ENCODE results near the gene AMBP.

AMBP gene

GRCh38 chr9:114117996-114118830, 40.1 kb upstream of the AMBP start:
- peaks cover 30% of the 10 kb centered on the region for H3K27me3 Mint-ChIP-seq
- no peak overlapping the region for H3K27ac Mint-ChIP-seq
- H3K4me3 Mint-ChIP-seq: no peak overlapping the region
- no peaks in the 10 kb centered on the region for H3K9me3 Mint-ChIP-seq
- H3K4me1 Mint-ChIP-seq (ENCODE audit: low read depth): no peaks in the 10 kb centered on the region
- H3K36me3 Mint-ChIP-seq (ENCODE audit: low read depth): no peaks in the 10 kb centered on the region

- Mint-ChIP-seq H3K36me3 (ENCODE audit: low read depth) (no peaks in the 10 kb centered on the region), H3K4me1 (ENCODE audit: low read depth) (no peaks in the 10 kb centered on the region), H3K27ac (no peak overlapping the region), H3K27me3 (peaks cover 36% of the 10 kb centered on the region), H3K9me3 (no peaks in the 10 kb centered on the region), H3K4me3 (no peak overlapping the region)
Observed at GRCh38 chr9:114117614-114117995, 39.5 kb upstream of the AMBP start.

- no peak overlapping the region for H3K27ac Mint-ChIP-seq
- peaks cover 36% of the 10 kb centered on the region for H3K27me3 Mint-ChIP-seq
- H3K4me1 Mint-ChIP-seq (ENCODE audit: low read depth): no peaks in the 10 kb centered on the region
- no peaks in the 10 kb centered on the region for H3K36me3 Mint-ChIP-seq (ENCODE audit: low read depth)
- no peak overlapping the region for H3K4me3 Mint-ChIP-seq
- H3K9me3 Mint-ChIP-seq: no peaks in the 10 kb centered on the region
Observed at GRCh38 chr9:114116126-114116747, 38.1 kb upstream of the AMBP start.

GRCh38 chr9:114115654-114116125, 37.6 kb upstream of the AMBP start:
- H3K27me3 Mint-ChIP-seq: peaks cover 34% of the 10 kb centered on the region
- H3K9me3 Mint-ChIP-seq: no peaks in the 10 kb centered on the region
- H3K4me3 Mint-ChIP-seq: no peak overlapping the region
- no peak overlapping the region for H3K27ac Mint-ChIP-seq
- no peaks in the 10 kb centered on the region for H3K36me3 Mint-ChIP-seq (ENCODE audit: low read depth)
- no peaks in the 10 kb centered on the region for H3K4me1 Mint-ChIP-seq (ENCODE audit: low read depth)

- Mint-ChIP-seq H3K4me3 (no peak overlapping the region), H3K4me1 (ENCODE audit: low read depth) (no peaks in the 10 kb centered on the region), H3K27ac (no peak overlapping the region), H3K9me3 (no peaks in the 10 kb centered on the region), H3K27me3 (peaks cover 32% of the 10 kb centered on the region), H3K36me3 (ENCODE audit: low read depth) (no peaks in the 10 kb centered on the region)
Observed at GRCh38 chr9:114114364-114114763, 36.3 kb upstream of the AMBP start.

GRCh38 chr9:114112778-114113584, 34.9 kb upstream of the AMBP start:
- Mint-ChIP-seq H3K4me1 (ENCODE audit: low read depth) (no peaks in the 10 kb centered on the region), H3K4me3 (no peak overlapping the region), H3K36me3 (ENCODE audit: low read depth) (no peaks in the 10 kb centered on the region), H3K27me3 (peaks cover 23% of the 10 kb centered on the region), H3K27ac (no peak overlapping the region), H3K9me3 (no peaks in the 10 kb centered on the region)

- H3K4me3 Mint-ChIP-seq: no peak overlapping the region
- no peaks in the 10 kb centered on the region for H3K4me1 Mint-ChIP-seq (ENCODE audit: low read depth)
- peaks cover 16% of the 10 kb centered on the region for H3K27me3 Mint-ChIP-seq
- no peaks in the 10 kb centered on the region for H3K9me3 Mint-ChIP-seq
- H3K36me3 Mint-ChIP-seq (ENCODE audit: low read depth): no peaks in the 10 kb centered on the region
- no peak overlapping the region for H3K27ac Mint-ChIP-seq
Observed at GRCh38 chr9:114112325-114112724, 34.2 kb upstream of the AMBP start.

GRCh38 chr9:114110180-114110579, 32.1 kb upstream of the AMBP start:
- Mint-ChIP-seq H3K4me3 (no peak overlapping the region), H3K36me3 (ENCODE audit: low read depth) (no peaks in the 10 kb centered on the region), H3K27me3 (peaks cover 14% of the 10 kb centered on the region), H3K4me1 (ENCODE audit: low read depth) (no peaks in the 10 kb centered on the region), H3K9me3 (no peaks in the 10 kb centered on the region), H3K27ac (no peak overlapping the region)

GRCh38 chr9:114109124-114109523, 31.0 kb upstream of the AMBP start:
- Mint-ChIP-seq H3K27me3 (peaks cover 12% of the 10 kb centered on the region), H3K36me3 (ENCODE audit: low read depth) (no peaks in the 10 kb centered on the region), H3K9me3 (no peaks in the 10 kb centered on the region), H3K27ac (no peak overlapping the region), H3K4me3 (no peak overlapping the region), H3K4me1 (ENCODE audit: low read depth) (no peaks in the 10 kb centered on the region)

GRCh38 chr9:114108016-114108833, 30.1 kb upstream of the AMBP start:
- no peaks in the 10 kb centered on the region for H3K4me1 Mint-ChIP-seq (ENCODE audit: low read depth)
- no peaks in the 10 kb centered on the region for H3K36me3 Mint-ChIP-seq (ENCODE audit: low read depth)
- peaks cover 8% of the 10 kb centered on the region for H3K27me3 Mint-ChIP-seq
- no peak overlapping the region for H3K4me3 Mint-ChIP-seq
- no peak overlapping the region for H3K27ac Mint-ChIP-seq
- no peaks in the 10 kb centered on the region for H3K9me3 Mint-ChIP-seq

- no peak overlapping the region for H3K4me3 Mint-ChIP-seq
- H3K27ac Mint-ChIP-seq: no peak overlapping the region
- no peaks in the 10 kb centered on the region for H3K9me3 Mint-ChIP-seq
- no peaks in the 10 kb centered on the region for H3K4me1 Mint-ChIP-seq (ENCODE audit: low read depth)
- peaks cover 7% of the 10 kb centered on the region for H3K27me3 Mint-ChIP-seq
- no peaks in the 10 kb centered on the region for H3K36me3 Mint-ChIP-seq (ENCODE audit: low read depth)
Observed at GRCh38 chr9:114107286-114108001, 29.3 kb upstream of the AMBP start.

GRCh38 chr9:114105236-114105635, 27.1 kb upstream of the AMBP start:
- Mint-ChIP-seq H3K36me3 (ENCODE audit: low read depth) (no peaks in the 10 kb centered on the region), H3K4me1 (ENCODE audit: low read depth) (no peaks in the 10 kb centered on the region), H3K9me3 (peaks cover 7% of the 10 kb centered on the region), H3K4me3 (no peak overlapping the region), H3K27ac (no peak overlapping the region), H3K27me3 (peaks cover 16% of the 10 kb centered on the region)

GRCh38 chr9:114102484-114102883, 24.4 kb upstream of the AMBP start:
- Mint-ChIP-seq H3K27me3 (peaks cover 27% of the 10 kb centered on the region), H3K4me3 (no peak overlapping the region), H3K4me1 (ENCODE audit: low read depth) (peaks cover 4% of the 10 kb centered on the region), H3K9me3 (peaks cover 7% of the 10 kb centered on the region), H3K36me3 (ENCODE audit: low read depth) (no peaks in the 10 kb centered on the region), H3K27ac (no peak overlapping the region)

GRCh38 chr9:114100536-114100935, 22.4 kb upstream of the AMBP start:
- Mint-ChIP-seq H3K27me3 (peaks cover 44% of the 10 kb centered on the region), H3K36me3 (ENCODE audit: low read depth) (no peaks in the 10 kb centered on the region), H3K4me1 (ENCODE audit: low read depth) (peaks cover 11% of the 10 kb centered on the region), H3K4me3 (no peak overlapping the region), H3K9me3 (peaks cover 7% of the 10 kb centered on the region), H3K27ac (no peak overlapping the region)
